Lung (tissue), 12 donors: ENCODE results near the gene LRRC66. TPM values are rescaled to one million over a fixed set of nuclear protein-coding genes. Genes with fewer than 3 reads are reported as not detected.
A peak's percentile ranks its signal among the peaks of the same experiment; 100 is the strongest.

Source experiments
- ATAC-seq: fragments of 200-7000 bp; cut with Tn5 transposase; one replicate; pipeline ENCODE4 v1.9.1; 2020; ENCODE audit warnings: moderate number of reproducible peaks; ENCODE audit not compliant: insufficient read depth, low FRiP score
- DNase-seq, 3 donors: peaks; one replicate each; pipeline ENCODE4 v3.0.0-alpha.2; 2013 to 2017
- H3K27ac ChIP-seq, 2 donors: one replicate each; pipeline ENCODE4 v1.5.1; 2013; ENCODE audit warnings: mild to moderate bottlenecking in 2 of 2, moderate library complexity in 2 of 2, control low read depth in 1 of 2, inconsistent platforms in 1 of 2, low read depth in 1 of 2, low read length in 1 of 2
- H3K27me3 ChIP-seq, 3 donors: one replicate each; pipeline ENCODE4 v1.5.1; 2013; ENCODE audit warnings: low read length in 2 of 3; ENCODE audit not compliant: control insufficient read depth in 3 of 3, insufficient read depth in 3 of 3
- H3K36me3 ChIP-seq, 4 donors: one replicate each; pipeline ENCODE4 v1.5.1; 2013; ENCODE audit warnings: low read length in 4 of 4, mild to moderate bottlenecking in 1 of 4, moderate library complexity in 1 of 4; ENCODE audit not compliant: control insufficient read depth in 4 of 4, insufficient read depth in 4 of 4
- H3K4me1 ChIP-seq, 5 donors: one replicate each; pipeline ENCODE4 v1.5.1; 2013; ENCODE audit warnings: low read length in 5 of 5, mild to moderate bottlenecking in 2 of 5, moderate library complexity in 1 of 5; ENCODE audit not compliant: control insufficient read depth in 5 of 5, insufficient read depth in 5 of 5
- H3K4me3 ChIP-seq: one replicate; pipeline ENCODE4 v1.5.1; 2013; ENCODE audit warnings: mild to moderate bottlenecking, control low read depth, moderate library complexity
- H3K9ac ChIP-seq, 2 donors: one replicate each; pipeline ENCODE4 v1.5.1; 2013; ENCODE audit warnings: low read length in 2 of 2, control low read depth in 1 of 2; ENCODE audit not compliant: insufficient read depth in 1 of 2
- H3K9me3 ChIP-seq, 4 donors: one replicate each; pipeline ENCODE4 v1.5.1; 2013; ENCODE audit warnings: low read length in 3 of 4, mild to moderate bottlenecking in 1 of 4, moderate library complexity in 1 of 4; ENCODE audit not compliant: control insufficient read depth in 4 of 4, insufficient read depth in 3 of 4
- WGBS, 2 donors: extraction: QIAGEN DNeasy Blood & Tissue Kit; methylation state at CpG; one replicate each; pipeline ENCODE4 v1.1.7; 2013; 5-methylcytosine and 5-hydroxymethylcytosine counted together
- polyA plus RNA-seq, 2 donors: library from polyadenylated mRNA; stranded (reverse); fragments of 200-250 nt; gene quantifications; one replicate each; pipeline ENCODE4 v1.2.1, GENCODE V29; 2013
- total RNA-seq, 2 donors: library from RNA; depleted of rRNA in 1 of 2; stranded (reverse); fragments of >200 nt in 1 of 2; gene quantifications; one replicate each; pipeline ENCODE4 v1.2.1, GENCODE V29; 2014 to 2021
- TF ChIP-seq, protein P1 (sequence below): IDR thresholded peaks from 2 replicates; pipeline ENCODE4 v1.5.1; 2012; ENCODE audit warnings: mild to moderate bottlenecking; ENCODE audit errors: control extremely low read depth, extremely low read depth
- donor health status: control.
- donor health status: control.
- donor health status: Bipolar disorder and iron deficiency.
- donor health status: healthy.
- donor health status: DM: yes; HTN: yes; CAD: no.

The LRRC66 gene
- total and polyA plus RNA-seq, 4 donors: 0.05 to 0.28 (median 0.12) TPM

DNA sequence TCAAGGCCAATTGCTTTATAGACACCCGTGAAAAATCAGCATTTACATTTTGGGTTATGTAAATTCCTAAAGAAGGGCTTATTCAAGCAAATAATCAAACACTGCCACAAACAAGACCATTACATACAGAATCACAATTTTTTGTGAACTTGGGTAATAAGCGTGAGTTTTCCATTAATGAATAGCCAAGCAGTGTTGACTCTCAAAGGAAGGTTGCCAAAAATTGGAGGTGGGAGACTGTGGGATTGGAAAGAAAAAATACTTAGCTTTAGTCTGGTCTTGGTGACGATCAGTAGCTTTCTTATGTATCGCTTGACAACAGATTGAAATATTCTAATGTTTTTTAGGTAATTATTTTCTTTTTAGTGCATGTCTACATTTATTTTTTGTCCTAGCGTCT, 20.9 kb downstream of the LRRC66 start:
- no peak overlapping the region for H3K4me3 ChIP-seq
- no peak overlapping the region for H3K27ac ChIP-seq
- peaks cover 0 to 14% (median 0%) of the 10 kb centered on the region in 4 donors for H3K9me3 ChIP-seq
- no peak overlapping the region for H3K9ac ChIP-seq
- no peak for ATAC-seq
- no peaks in the 10 kb centered on the region for H3K4me1 ChIP-seq
- TF ChIP-seq, protein P1, sequence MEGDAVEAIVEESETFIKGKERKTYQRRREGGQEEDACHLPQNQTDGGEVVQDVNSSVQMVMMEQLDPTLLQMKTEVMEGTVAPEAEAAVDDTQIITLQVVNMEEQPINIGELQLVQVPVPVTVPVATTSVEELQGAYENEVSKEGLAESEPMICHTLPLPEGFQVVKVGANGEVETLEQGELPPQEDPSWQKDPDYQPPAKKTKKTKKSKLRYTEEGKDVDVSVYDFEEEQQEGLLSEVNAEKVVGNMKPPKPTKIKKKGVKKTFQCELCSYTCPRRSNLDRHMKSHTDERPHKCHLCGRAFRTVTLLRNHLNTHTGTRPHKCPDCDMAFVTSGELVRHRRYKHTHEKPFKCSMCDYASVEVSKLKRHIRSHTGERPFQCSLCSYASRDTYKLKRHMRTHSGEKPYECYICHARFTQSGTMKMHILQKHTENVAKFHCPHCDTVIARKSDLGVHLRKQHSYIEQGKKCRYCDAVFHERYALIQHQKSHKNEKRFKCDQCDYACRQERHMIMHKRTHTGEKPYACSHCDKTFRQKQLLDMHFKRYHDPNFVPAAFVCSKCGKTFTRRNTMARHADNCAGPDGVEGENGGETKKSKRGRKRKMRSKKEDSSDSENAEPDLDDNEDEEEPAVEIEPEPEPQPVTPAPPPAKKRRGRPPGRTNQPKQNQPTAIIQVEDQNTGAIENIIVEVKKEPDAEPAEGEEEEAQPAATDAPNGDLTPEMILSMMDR: no peak
- no peaks in the 10 kb centered on the region for H3K36me3 ChIP-seq
- 86 to 92% methylated on average over 5 of the region's 5 CpGs for WGBS, 2 donors
- peak in 1 of 3 donors; percentile 25 for DNase-seq
- H3K27me3 ChIP-seq: no peaks in the 10 kb centered on the region

DNA sequence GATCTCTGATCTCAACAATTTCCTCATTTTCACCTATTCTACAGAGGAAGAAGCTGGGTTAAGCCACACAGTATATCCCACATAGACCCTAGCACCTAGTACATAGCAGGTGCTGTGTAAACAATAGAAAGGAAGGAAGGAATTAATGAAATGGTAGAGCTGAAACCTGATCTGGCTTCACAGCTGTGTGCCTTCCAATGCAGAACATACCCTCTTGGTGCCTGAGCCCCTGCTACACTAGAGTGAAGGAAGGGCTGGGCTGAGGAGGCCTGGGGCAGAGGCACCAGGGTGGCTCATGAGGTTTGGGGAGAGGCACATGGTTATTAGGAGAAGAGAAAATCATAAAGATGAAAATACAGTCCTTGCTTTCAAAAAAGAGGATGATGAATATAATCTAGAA, 21.3 kb downstream of the LRRC66 start:
- Histone ChIP-seq H3K9me3 (peaks cover 0 to 14% (median 0%) of the 10 kb centered on the region in 4 donors), H3K27me3 (no peaks in the 10 kb centered on the region), H3K9ac (no peak overlapping the region), H3K4me3 (no peak overlapping the region), H3K27ac (no peak overlapping the region), H3K4me1 (no peaks in the 10 kb centered on the region), H3K36me3 (no peaks in the 10 kb centered on the region)
- no peak for DNase-seq
- TF ChIP-seq, protein P1: no peak
- no peak for ATAC-seq

DNA sequence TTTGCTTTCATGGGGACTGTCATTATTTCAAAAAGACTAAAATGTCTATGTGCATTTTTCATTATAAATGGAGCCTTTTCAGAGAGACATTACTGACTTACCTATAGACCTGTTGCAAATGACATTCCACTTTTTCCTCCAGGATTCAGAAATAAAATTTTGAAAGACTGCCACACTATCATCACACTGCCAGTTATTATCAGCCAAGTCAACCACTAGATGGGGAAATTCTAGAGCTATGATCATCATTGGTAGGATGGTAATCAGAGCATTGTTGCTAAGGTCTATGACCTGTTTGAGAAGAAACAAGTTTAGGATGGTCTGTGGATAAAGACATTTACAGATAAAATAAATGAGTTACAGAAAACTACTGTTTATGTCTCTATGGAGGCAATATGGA, 22.5 kb downstream of the LRRC66 start:
- H3K36me3 ChIP-seq: no peaks in the 10 kb centered on the region
- DNase-seq (no peak), ATAC-seq (no peak)
- no peaks in the 10 kb centered on the region for H3K27me3 ChIP-seq
- no peak overlapping the region for H3K27ac ChIP-seq
- TF ChIP-seq, protein P1: no peak
- H3K4me3 ChIP-seq: no peak overlapping the region
- no peaks in the 10 kb centered on the region for H3K4me1 ChIP-seq
- H3K9ac ChIP-seq: no peak overlapping the region
- H3K9me3 ChIP-seq: peaks cover 0 to 14% (median 0%) of the 10 kb centered on the region in 4 donors

DNA sequence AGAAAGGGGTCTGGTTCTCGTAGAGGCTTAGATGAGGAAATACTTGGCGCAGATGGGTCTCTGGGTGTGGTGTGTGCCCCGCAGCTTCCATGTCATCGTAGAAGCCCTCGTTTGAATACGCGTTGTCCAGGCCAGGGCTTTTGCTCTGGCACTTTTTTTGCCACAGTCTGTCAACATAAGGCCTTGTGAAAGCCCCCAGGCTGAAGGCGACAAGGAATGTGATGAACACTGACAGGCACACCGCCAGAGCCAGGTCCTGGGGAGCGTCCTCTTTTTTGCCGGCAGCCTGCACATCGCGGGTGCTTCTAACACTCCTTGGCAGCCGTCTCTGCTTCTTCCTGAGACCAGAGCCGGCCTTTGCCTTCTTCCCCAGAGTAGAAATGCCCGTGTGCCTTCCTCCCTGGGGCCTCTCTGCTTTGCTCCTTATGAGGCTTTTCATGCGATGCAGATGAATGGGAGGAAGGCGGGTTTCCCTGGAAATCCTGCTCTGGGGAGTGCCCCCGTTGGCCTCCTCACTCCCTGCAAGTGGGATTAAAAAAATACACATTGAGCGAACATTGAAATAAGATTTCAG, 24.4 kb downstream of the LRRC66 start:
- no peak for DNase-seq
- Histone ChIP-seq H3K27ac (no peak overlapping the region), H3K36me3 (no peaks in the 10 kb centered on the region), H3K9ac (no peak overlapping the region), H3K9me3 (peaks cover 0 to 14% (median 2%) of the 10 kb centered on the region in 4 donors), H3K4me1 (no peaks in the 10 kb centered on the region), H3K27me3 (no peaks in the 10 kb centered on the region), H3K4me3 (no peak overlapping the region)
- TF ChIP-seq, protein P1: no peak
- ATAC-seq: no peak
- 62 to 63% methylated on average over 20 of the region's 20 CpGs for WGBS, 2 donors
